SU-DHL-6 (cell line): ENCODE measurements around the gene PRKD1.

Experiments used
- H2AFZ ChIP-seq: fragments of 200-600 bp; sonication (generic); 2 replicates; pipeline ENCODE4 v1.6.1; 2014; ENCODE audit warnings: low read depth, mild to moderate bottlenecking, moderate library complexity, mixed read lengths, antibody characterized with exemption, low read length; ENCODE audit not compliant: severe bottlenecking
- H3F3A ChIP-seq: fragments of 200-600 bp; shearing (Covaris generic); 2 replicates; pipeline ENCODE4 v1.6.0; 2016; ENCODE audit warnings: antibody characterized with exemption, mild to moderate bottlenecking; ENCODE audit not compliant: insufficient read depth
- H3K27ac ChIP-seq: fragments of 200-600 bp; sonication (generic); 2 replicates; pipeline ENCODE4 v1.5.1; 2016; ENCODE audit warnings: low read depth, mild to moderate bottlenecking, low read length, moderate library complexity, mixed read lengths
- H3K27me3 ChIP-seq: fragments of 200-600 bp; sonication (generic), shearing (Covaris generic); 2 replicates; pipeline ENCODE4 v1.6.0; 2014; ENCODE audit warnings: mild to moderate bottlenecking, low read length
- H3K36me3 ChIP-seq: fragments of 200-600 bp; sonication (generic); 2 replicates; pipeline ENCODE4 v1.6.1; 2014; ENCODE audit warnings: mild to moderate bottlenecking, low read length, mixed read lengths
- H3K4me2 ChIP-seq: fragments of 300-600, 200-600 bp; shearing (Covaris generic), sonication (generic); 2 replicates; pipeline ENCODE4 v1.6.0; 2014; ENCODE audit warnings: low read length, low read depth, mild to moderate bottlenecking; ENCODE audit not compliant: poor library complexity, severe bottlenecking
- H3K4me3 ChIP-seq: fragments of 200-600 bp; sonication (generic); 2 replicates; pipeline ENCODE4 v1.5.1; 2014; ENCODE audit warnings: antibody characterized with exemption, low read length, mild to moderate bottlenecking, mixed read lengths; ENCODE audit not compliant: insufficient read depth, poor library complexity, severe bottlenecking
- H3K79me2 ChIP-seq: fragments of 200-600 bp; sonication (generic); 2 replicates; pipeline ENCODE4 v1.6.1; 2014; ENCODE audit warnings: mild to moderate bottlenecking, low read length, moderate library complexity; ENCODE audit not compliant: insufficient read depth
- H3K9ac ChIP-seq: fragments of 200-600 bp; sonication (generic); 2 replicates; pipeline ENCODE4 v1.7.0; 2014; ENCODE audit warnings: mild to moderate bottlenecking, low read length
- H3K9me2 ChIP-seq: fragments of 200-600 bp; sonication (generic); replicated peaks from 2 replicates; pipeline ENCODE4 v1.6.1; 2014; ENCODE audit warnings: low read length; ENCODE audit not compliant: insufficient read depth
- H3K9me3 ChIP-seq: fragments of 200-600 bp; sonication (generic); 2 replicates; pipeline ENCODE4 v1.6.1; 2014; ENCODE audit warnings: low read length, mixed read lengths; ENCODE audit not compliant: insufficient read depth
- H4K20me1 ChIP-seq: fragments of 200-600 bp; sonication (generic); 2 replicates; pipeline ENCODE4 v1.6.1; 2014; ENCODE audit warnings: low read depth, mild to moderate bottlenecking, antibody characterized with exemption, low read length, moderate library complexity, mixed read lengths
- EZH2phosphoT487 ChIP-seq: fragments of 200-600 bp; sonication (generic), shearing (Covaris generic); conservative IDR thresholded peaks from 2 replicates; pipeline ENCODE4 v1.6.1; 2018; ENCODE audit warnings: mild to moderate bottlenecking, antibody characterized with exemption, low read length, moderate library complexity, mixed read lengths
- TF ChIP-seq, protein P1 (sequence below): fragments of 200-600 bp; sonication (generic); IDR thresholded peaks from one replicate; pipeline ENCODE4 v1.5.1; 2017; ENCODE audit warnings: antibody characterized with exemption, mild to moderate bottlenecking, low read length, moderate library complexity; ENCODE audit not compliant: insufficient read depth, poor library complexity, severe bottlenecking

The PRKD1 gene

DNA sequence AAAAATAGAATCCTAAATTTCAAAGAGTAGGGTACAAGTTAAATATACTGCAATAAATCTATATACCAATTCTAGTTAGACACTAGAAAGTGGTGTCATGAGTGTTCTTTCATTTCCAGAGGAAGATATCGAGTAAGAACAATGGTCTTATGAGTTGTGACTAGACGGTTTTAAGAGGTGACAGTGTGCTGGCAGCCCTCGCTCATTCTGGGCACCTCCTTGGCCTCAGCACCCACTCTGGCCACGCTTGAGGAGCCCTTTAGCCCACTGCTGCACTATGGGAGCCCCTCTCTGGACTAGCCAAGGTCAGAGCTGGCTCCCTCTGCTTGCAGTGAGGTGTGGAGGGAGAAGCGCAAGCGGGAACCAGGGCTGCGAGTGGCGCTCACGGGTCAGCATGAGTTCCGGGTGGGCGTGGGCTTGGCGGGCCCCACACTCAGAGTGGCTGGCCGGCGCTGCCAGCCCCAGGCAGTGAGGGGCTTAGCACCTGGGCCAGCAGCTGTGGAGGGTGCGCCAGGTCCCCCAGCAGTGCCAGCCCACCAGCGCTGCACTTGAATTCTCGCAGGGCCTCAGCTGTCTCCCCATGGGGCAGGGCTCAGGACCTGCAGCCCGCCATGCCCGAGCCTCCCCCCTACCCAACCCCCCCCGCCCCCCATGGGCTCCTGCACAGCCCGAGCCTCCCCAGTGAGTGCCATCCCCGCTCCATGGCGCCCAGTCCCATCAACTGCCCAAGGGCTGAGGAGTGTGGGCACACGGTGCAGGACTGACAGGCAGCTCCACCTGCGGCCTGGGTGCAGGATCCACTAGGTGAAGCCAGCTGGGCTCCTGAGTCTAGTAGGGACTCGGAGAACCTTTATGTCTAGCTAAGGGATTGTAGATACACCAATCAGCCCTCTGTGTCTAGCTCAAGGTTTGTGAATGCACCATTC is 18.7 kb downstream of the PRKD1 start:
- H4K20me1 ChIP-seq: no peaks in the 10 kb centered on the region
- TF ChIP-seq, protein P1, sequence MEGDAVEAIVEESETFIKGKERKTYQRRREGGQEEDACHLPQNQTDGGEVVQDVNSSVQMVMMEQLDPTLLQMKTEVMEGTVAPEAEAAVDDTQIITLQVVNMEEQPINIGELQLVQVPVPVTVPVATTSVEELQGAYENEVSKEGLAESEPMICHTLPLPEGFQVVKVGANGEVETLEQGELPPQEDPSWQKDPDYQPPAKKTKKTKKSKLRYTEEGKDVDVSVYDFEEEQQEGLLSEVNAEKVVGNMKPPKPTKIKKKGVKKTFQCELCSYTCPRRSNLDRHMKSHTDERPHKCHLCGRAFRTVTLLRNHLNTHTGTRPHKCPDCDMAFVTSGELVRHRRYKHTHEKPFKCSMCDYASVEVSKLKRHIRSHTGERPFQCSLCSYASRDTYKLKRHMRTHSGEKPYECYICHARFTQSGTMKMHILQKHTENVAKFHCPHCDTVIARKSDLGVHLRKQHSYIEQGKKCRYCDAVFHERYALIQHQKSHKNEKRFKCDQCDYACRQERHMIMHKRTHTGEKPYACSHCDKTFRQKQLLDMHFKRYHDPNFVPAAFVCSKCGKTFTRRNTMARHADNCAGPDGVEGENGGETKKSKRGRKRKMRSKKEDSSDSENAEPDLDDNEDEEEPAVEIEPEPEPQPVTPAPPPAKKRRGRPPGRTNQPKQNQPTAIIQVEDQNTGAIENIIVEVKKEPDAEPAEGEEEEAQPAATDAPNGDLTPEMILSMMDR: no peak
- no peak for TF ChIP-seq EZH2phosphoT487
- no peaks in the 10 kb centered on the region for H3K27me3 ChIP-seq
- no peaks in the 10 kb centered on the region for H3K79me2 ChIP-seq
- no peaks in the 10 kb centered on the region for H3K9me2 ChIP-seq
- H3K4me3 ChIP-seq: no peak overlapping the region
- no peaks in the 10 kb centered on the region for H3F3A ChIP-seq
- no peaks in the 10 kb centered on the region for H3K9me3 ChIP-seq
- no peak overlapping the region for H3K9ac ChIP-seq
- H3K27ac ChIP-seq: no peak overlapping the region
- no peaks in the 10 kb centered on the region for H3K36me3 ChIP-seq
- no peak overlapping the region for H3K4me2 ChIP-seq
- no peak overlapping the region for H2AFZ ChIP-seq

GRCh38 chr14:29906256-29906870 is 21.3 kb downstream of the PRKD1 start:
- TF ChIP-seq EZH2phosphoT487: no peak
- TF ChIP-seq, protein P1: no peak
- no peak overlapping the region for H3K4me2 ChIP-seq
- H3K4me3 ChIP-seq: no peak overlapping the region
- no peaks in the 10 kb centered on the region for H3K79me2 ChIP-seq
- H4K20me1 ChIP-seq: no peaks in the 10 kb centered on the region
- H3K9ac ChIP-seq: no peak overlapping the region
- no peaks in the 10 kb centered on the region for H3K9me2 ChIP-seq
- no peaks in the 10 kb centered on the region for H3K27me3 ChIP-seq
- no peaks in the 10 kb centered on the region for H3K36me3 ChIP-seq
- no peaks in the 10 kb centered on the region for H3K9me3 ChIP-seq
- no peak overlapping the region for H2AFZ ChIP-seq
- H3K27ac ChIP-seq: no peak overlapping the region
- no peaks in the 10 kb centered on the region for H3F3A ChIP-seq

- Histone ChIP-seq H4K20me1 (no peaks in the 10 kb centered on the region), H3K79me2 (no peaks in the 10 kb centered on the region), H3K9me2 (no peaks in the 10 kb centered on the region), H2AFZ (no peak overlapping the region), H3K9ac (no peak overlapping the region), H3K4me2 (no peak overlapping the region), H3K27me3 (no peaks in the 10 kb centered on the region), H3K9me3 (no peaks in the 10 kb centered on the region), H3K4me3 (no peak overlapping the region), H3F3A (no peaks in the 10 kb centered on the region), H3K27ac (no peak overlapping the region), H3K36me3 (no peaks in the 10 kb centered on the region)
- no peak for TF ChIP-seq EZH2phosphoT487
- TF ChIP-seq, protein P1: no peak
These were observed 22.1 kb downstream of the PRKD1 start for GRCh38 chr14:29905543-29905942.
